HG02970 (cell line): ENCODE results near the gene HELZ2.

Experiments
- ATAC-seq: cut with Tn5 transposase; IDR thresholded peaks from one replicate; pipeline ENCODE4 v1.9.1; 2021; ENCODE audit warnings: mild to moderate bottlenecking, moderate library complexity, moderate number of reproducible peaks; ENCODE audit not compliant: unreplicated experiment, low FRiP score

HELZ2 gene

GRCh38 chr20:63529861-63530787, 43.9 kb downstream of the HELZ2 start:
- ATAC-seq: no peak

GRCh38 chr20:63529180-63529860, 44.7 kb downstream of the HELZ2 start:
- no peak for ATAC-seq

- no peak for ATAC-seq
These were observed 46.9 kb downstream of the HELZ2 start for GRCh38 chr20:63527184-63527583.

GRCh38 chr20:63525971-63526370, 48.1 kb downstream of the HELZ2 start:
- no peak for ATAC-seq

GRCh38 chr20:63525185-63525584, 48.9 kb downstream of the HELZ2 start:
- no peak for ATAC-seq
